Tibial artery (tissue), 4 donors: ENCODE measurements around the gene AIF1L.
A peak's percentile ranks its signal among the peaks of the same experiment; 100 is the strongest.
"Not testable (repeated sequence)": the region's sequence is repeated elsewhere in the genome, so short reads cannot be mapped to it uniquely, and the experiment has no call there.

Source experiments
- DNase-seq, 2 donors: peaks; one replicate each; pipeline ENCODE4 v3.0.0-alpha.2; 2019
- H3K27ac ChIP-seq, 2 donors: fragments of 200-600 bp; sonication (generic) in 1 of 2; 1 replicate in 1 of 2; 2 replicates in 1 of 2; pipeline ENCODE4 v1.5.1; 2018 to 2019; ENCODE audit warnings: mild to moderate bottlenecking in 1 of 2
- H3K27me3 ChIP-seq, 2 donors: fragments of 200-600 bp; sonication (generic) in 1 of 2; one replicate each; pipeline versions ENCODE4 v1.5.1 to v1.6.0; 2016 to 2019
- H3K36me3 ChIP-seq, 3 donors: fragments of 200-600 bp; sonication (generic) in 2 of 3; one replicate each; pipeline ENCODE4 v1.5.1; 2016 to 2019; ENCODE audit warnings: mild to moderate bottlenecking in 2 of 3
- H3K4me1 ChIP-seq, 4 donors: fragments of 200-600 bp; sonication (generic) in 2 of 4; 1 replicate in 3 of 4; 2 replicates in 1 of 4; pipeline ENCODE4 v1.5.1; 2016 to 2019
- H3K4me3 ChIP-seq, 2 donors: fragments of 200-600 bp; sonication (generic) in 1 of 2; 1 replicate in 1 of 2; 2 replicates in 1 of 2; pipeline ENCODE4 v1.5.1; 2018 to 2019; ENCODE audit warnings: mild to moderate bottlenecking in 2 of 2
- H3K9me3 ChIP-seq, 3 donors: fragments of 200-600 bp; sonication (generic) in 1 of 3; one replicate each; pipeline ENCODE4 v1.5.1; 2016 to 2019
- intact Hi-C: fragments of 100-400 bp; cut with DNase I; formaldehyde crosslinking; loops from one replicate; pipeline ENCODE4 v1.15.0; 2023; ENCODE audit warnings: low total_unique reads
- TF ChIP-seq, protein P1 (sequence below), 2 experiments: fragments of 200-600 bp in 1 of 2; fragments of 450-650 bp in 1 of 2; IDR thresholded peaks; one replicate each; pipeline ENCODE4 v1.5.1; 2017 to 2019; ENCODE audit warnings: antibody characterized with exemption in 2 of 2, mild to moderate bottlenecking in 1 of 2, moderate library complexity in 1 of 2

The AIF1L gene

DNA sequence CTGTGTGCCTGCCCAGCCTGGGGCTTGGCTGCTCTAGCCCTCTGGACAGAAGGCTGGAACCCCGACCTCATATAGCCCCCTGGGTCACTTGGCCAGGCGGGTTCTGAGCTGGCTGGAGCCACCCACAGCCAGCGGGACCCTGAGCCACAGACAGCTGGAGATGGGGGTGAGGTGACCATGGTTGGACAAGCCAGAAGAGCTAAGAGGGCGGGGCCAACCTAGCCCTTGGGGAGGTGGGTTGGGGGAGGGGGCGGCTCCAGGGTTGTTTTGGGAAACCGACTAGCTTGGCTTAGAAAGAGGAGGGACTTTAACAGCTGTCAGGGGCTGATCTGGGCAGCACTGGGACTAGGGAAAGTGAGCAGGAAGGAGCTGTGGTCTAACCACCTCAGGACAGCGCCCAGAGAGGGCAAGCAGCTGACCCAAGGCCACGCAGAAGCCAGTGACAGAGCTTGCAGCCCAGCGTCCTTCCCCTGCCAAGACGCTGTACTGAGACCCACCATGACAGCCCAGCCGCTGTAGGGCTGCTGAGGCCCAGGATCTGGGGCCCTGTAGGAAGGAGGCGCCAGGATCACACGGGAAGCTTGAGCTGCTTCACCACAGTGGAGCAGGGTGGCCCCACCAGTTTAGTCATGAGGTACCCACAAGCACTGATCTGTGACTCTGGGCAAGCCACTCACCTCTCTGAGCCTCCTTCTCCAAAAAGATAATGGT, 2.2 kb downstream of the AIF1L start:
- H3K9me3 ChIP-seq, result no peaks in the 10 kb centered on the region
- peak overlapping the region; percentile 81 to 83 for H3K27ac ChIP-seq
- H3K4me1 ChIP-seq, result peaks cover 0 to 72% (median 51%) of the 10 kb centered on the region in 4 donors
- H3K4me3 ChIP-seq, result peak overlapping the region; percentile 77 to 83
- TF ChIP-seq, protein P1, sequence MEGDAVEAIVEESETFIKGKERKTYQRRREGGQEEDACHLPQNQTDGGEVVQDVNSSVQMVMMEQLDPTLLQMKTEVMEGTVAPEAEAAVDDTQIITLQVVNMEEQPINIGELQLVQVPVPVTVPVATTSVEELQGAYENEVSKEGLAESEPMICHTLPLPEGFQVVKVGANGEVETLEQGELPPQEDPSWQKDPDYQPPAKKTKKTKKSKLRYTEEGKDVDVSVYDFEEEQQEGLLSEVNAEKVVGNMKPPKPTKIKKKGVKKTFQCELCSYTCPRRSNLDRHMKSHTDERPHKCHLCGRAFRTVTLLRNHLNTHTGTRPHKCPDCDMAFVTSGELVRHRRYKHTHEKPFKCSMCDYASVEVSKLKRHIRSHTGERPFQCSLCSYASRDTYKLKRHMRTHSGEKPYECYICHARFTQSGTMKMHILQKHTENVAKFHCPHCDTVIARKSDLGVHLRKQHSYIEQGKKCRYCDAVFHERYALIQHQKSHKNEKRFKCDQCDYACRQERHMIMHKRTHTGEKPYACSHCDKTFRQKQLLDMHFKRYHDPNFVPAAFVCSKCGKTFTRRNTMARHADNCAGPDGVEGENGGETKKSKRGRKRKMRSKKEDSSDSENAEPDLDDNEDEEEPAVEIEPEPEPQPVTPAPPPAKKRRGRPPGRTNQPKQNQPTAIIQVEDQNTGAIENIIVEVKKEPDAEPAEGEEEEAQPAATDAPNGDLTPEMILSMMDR (IDR thresholded peaks at IDR 0.05), result no peak
- DNase-seq, result no peak
- no peaks in the 10 kb centered on the region for H3K36me3 ChIP-seq
- intact Hi-C loops, result no loop called here
- peaks cover 0 to 15% of the 10 kb centered on the region in 2 donors for H3K27me3 ChIP-seq

DNA sequence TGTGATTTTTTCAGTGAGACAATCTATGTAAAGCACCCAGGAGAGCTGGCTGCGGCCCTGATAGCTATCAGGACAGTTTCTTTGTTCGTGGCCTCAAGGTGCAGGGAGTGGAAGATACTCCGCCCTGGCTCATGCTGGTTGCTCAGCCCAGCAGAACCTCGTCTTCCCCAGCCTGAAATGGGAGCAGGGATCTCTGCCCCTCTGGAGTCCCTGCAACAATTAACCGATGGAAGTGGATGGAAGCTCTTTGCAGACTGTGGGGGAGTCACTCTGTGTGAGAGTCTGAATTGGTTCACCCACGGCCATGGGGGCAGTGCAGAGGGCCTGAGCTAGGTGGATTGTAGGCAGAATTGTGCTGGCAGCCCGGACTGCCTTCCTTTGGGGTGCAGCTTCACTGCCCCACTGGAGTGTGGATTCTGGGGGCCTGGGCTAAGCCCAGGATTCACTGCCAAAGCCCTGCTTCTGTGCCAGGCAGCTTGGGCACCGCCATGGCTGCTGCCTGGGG, 2.8 kb downstream of the AIF1L start:
- H3K9me3 ChIP-seq, result no peaks in the 10 kb centered on the region
- no peaks in the 10 kb centered on the region for H3K36me3 ChIP-seq
- no peak for DNase-seq
- TF ChIP-seq, protein P1 (IDR thresholded peaks at IDR 0.05), result no peak
- intact Hi-C loops, result no loop called here
- H3K4me3 ChIP-seq, result no peak overlapping the region
- peaks cover 0 to 14% of the 10 kb centered on the region in 2 donors for H3K27me3 ChIP-seq
- peaks cover 0 to 72% (median 51%) of the 10 kb centered on the region in 4 donors for H3K4me1 ChIP-seq
- H3K27ac ChIP-seq, result peak overlapping the region; percentile 81 to 83

DNA sequence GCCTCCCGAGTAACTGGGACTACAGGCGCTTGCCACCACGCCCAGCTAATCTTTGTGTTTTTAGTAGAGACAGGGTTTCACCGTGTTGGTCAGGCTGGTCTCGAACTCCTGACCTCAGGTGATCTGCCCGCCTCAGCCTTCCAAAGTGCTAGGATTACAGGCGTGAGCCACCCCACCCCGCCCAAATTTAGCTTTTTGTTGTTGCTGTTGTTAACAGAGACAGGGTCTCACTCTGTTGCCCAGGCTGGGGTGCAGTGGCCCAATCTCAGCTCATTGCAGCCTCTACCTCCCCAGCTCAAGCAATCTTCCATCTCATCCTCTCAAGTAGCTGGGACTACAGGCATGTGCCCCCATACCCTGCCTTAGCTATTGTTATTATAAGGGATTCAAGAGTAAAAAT, 3.5 kb downstream of the AIF1L start:
- DNase-seq, H3K9me3 ChIP-seq, H3K27me3 ChIP-seq, intact Hi-C loops, H3K36me3 ChIP-seq: not testable (repeated sequence)
- Histone ChIP-seq H3K27ac (peak overlapping the region; percentile 81 to 83), H3K4me1 (peaks cover 0 to 72% (median 51%) of the 10 kb centered on the region in 4 donors), H3K4me3 (peak overlapping the region; percentile 9 to 37)

DNA sequence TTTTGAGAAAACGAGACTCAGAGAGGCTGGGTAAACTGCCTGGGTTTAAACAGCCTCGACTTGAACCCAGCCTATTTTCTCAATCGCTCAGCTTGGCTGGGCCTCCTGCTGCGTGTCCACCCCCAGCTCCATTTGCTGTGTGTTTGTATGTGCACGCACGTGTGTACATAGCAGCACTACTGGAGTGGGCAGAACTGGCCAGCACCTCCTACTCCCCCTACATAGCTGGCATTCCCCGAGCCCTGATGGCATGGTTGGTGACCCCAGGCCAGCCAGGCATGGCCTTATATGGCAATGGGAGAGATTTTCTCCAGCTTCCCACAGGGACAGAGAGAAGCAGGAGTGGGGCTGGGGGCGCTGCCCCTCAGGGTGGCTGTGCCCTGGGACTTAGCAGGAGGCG, 4.1 kb downstream of the AIF1L start:
- TF ChIP-seq, protein P1 (IDR thresholded peaks at IDR 0.05), result no peak
- H3K9me3 ChIP-seq, result no peaks in the 10 kb centered on the region
- peaks cover 0 to 5% (median 0%) of the 10 kb centered on the region in 3 donors for H3K36me3 ChIP-seq
- H3K4me1 ChIP-seq, result peaks cover 0 to 72% (median 51%) of the 10 kb centered on the region in 4 donors
- H3K4me3 ChIP-seq, result peak overlapping the region; percentile 9 to 37
- peak overlapping the region; percentile 81 to 83 for H3K27ac ChIP-seq
- intact Hi-C loops, result no loop called here
- peak in 1 of 2 donors; percentile 75 for DNase-seq
- H3K27me3 ChIP-seq, result peaks cover 0 to 3% of the 10 kb centered on the region in 2 donors

DNA sequence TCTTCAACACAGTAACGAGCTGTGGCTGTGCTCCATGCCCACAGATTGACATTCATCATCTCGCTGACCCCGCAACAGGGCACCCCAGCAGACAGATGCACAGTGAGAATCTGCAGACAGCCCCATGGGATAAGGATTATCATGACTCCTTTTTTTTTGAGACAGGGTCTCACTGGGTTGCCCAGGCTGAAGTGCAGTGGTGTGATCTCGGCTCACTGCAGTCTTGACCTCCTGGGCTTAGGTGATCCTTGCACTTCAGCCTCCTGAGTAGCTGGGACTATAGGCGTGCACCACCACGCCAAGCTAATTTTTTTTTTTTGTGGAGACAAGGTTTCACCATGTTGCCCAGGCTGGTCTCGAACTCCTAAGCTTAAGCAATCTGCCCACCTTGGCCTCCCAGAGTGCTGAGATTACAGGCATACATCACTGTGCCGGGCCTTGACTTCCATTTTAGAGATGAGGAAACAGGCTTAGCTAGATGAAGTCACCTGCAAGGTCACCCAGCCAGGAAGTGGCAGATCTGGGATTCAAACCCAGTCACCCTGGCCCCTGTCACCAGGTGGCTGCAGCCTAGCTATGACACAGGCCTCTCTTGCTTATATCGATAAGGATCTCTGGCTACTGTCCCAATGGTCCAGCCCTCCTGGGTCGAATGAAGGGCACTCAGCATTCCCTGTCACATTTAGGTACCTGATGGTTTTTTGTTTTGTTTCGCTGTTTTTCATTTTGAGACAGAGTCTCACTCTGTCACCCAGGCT, 5.1 kb downstream of the AIF1L start:
- H3K9me3 ChIP-seq, result no peaks in the 10 kb centered on the region
- intact Hi-C loops, result no loop called here
- DNase-seq, result no peak
- peaks cover 0 to 12% (median 5%) of the 10 kb centered on the region in 3 donors for H3K36me3 ChIP-seq
- H3K27ac ChIP-seq, result peak overlapping the region; percentile 81 to 83
- peaks cover 0 to 65% (median 47%) of the 10 kb centered on the region in 4 donors for H3K4me1 ChIP-seq
- TF ChIP-seq, protein P1 (IDR thresholded peaks at IDR 0.05), result no peak
- H3K27me3 ChIP-seq, result no peaks in the 10 kb centered on the region
- H3K4me3 ChIP-seq, result no peak overlapping the region

DNA sequence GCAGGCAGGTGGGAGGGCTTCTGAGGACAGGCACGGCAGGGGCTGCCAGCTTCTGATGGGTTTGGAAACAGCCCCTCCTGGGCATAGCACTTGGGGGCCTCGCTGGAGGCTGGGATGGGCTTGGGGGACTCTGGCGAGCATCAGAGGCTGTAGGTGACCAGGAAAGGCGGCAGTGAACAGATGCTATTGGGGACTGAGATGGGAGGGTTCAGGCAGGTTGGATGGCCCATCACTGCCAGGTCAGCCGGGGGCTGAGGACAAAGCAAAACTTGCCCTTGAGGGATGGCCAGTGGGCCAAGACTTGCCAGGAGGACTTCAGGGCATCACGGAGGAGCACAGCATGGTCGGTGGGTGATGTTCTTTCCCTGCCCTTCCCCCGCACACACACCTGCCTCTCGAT, 6.7 kb downstream of the AIF1L start:
- H3K36me3 ChIP-seq, result peaks cover 0 to 12% (median 10%) of the 10 kb centered on the region in 3 donors
- H3K27ac ChIP-seq, result peak overlapping the region; percentile 81 to 83
- TF ChIP-seq, protein P1 (IDR thresholded peaks at IDR 0.05), result no peak
- intact Hi-C loops, result no loop called here
- H3K27me3 ChIP-seq, result no peaks in the 10 kb centered on the region
- H3K4me1 ChIP-seq, result peaks cover 0 to 49% (median 34%) of the 10 kb centered on the region in 4 donors
- DNase-seq, result no peak
- no peaks in the 10 kb centered on the region for H3K9me3 ChIP-seq
- H3K4me3 ChIP-seq, result peak overlapping the region in 1 of 2 donors; percentile 13
